Gastrocnemius medialis (tissue), 4 donors: Measurements from ENCODE around the gene AEBP1.

ENCODE experiments used
- CTCF ChIP-seq, 5 experiments: fragments of 450-650 bp in 3 of 5; fragments of 200-600 bp in 2 of 5; sonication (generic) in 2 of 5; IDR thresholded peaks in 4 of 5; conservative IDR thresholded peaks in 1 of 5; 1 replicate in 4 of 5; 2 replicates in 1 of 5; pipeline ENCODE4 v1.5.1; 2016 to 2019; ENCODE audit warnings: antibody characterized with exemption in 5 of 5, mild to moderate bottlenecking in 3 of 5, moderate library complexity in 3 of 5
- POLR2A ChIP-seq, 2 donors: fragments of 450-650 bp; IDR thresholded peaks; one replicate each; pipeline ENCODE4 v1.6.1; 2017; ENCODE audit warnings: antibody characterized with exemption in 2 of 2, mild to moderate bottlenecking in 2 of 2, moderate library complexity in 2 of 2

GRCh38 chr7:44116789-44117666 lies 12.9 kb downstream of the AEBP1 start:
- TF ChIP-seq POLR2A (IDR thresholded peaks at IDR 0.05) (no peak), CTCF (IDR thresholded peaks at IDR 0.05 in 4 of 5, conservative IDR thresholded peaks at IDR 0.05 in 1 of 5) (no peak)
